Ramos (cell line): Measurements from ENCODE around the gene STAP2.

ENCODE experiments used
- in situ Hi-C: fragments of 300-500 bp; cut with MboI; formaldehyde crosslinking; loops from one replicate; pipeline ENCODE4 v1.14.3; 2022; ENCODE audit warnings: low sequenced_read_pairs; ENCODE audit not compliant: unreplicated experiment

Gene STAP2

GRCh38 chr19:4279267-4279529, 59.4 kb downstream of the STAP2 start:
- in situ Hi-C loops = no loop called here

- in situ Hi-C loops = no loop called here
Measured at GRCh38 chr19:4278419-4279266, 60.0 kb downstream of the STAP2 start, which contains the start of gene SHD. SHD (plus strand) TSS chr19:4279266; CDS start chr19:4280064, 798 bp downstream.

- in situ Hi-C loops = no loop called here
Measured at GRCh38 chr19:4278010-4278409, 60.6 kb downstream of the STAP2 start.

- in situ Hi-C loops = no loop called here
Measured at GRCh38 chr19:4277191-4277696, 61.4 kb downstream of the STAP2 start.

GRCh38 chr19:4274321-4274686, 64.3 kb downstream of the STAP2 start:
- in situ Hi-C loops = loop anchor here (5.0 kb wide), 1 partner anchor 73 kb away; no protein-coding TSS in a partner anchor
